GM23338 (cell line): ENCODE data around the gene TNIP2.

ENCODE experiments used
- EZH2 ChIP-seq: fragments of 200-600 bp; sonication (generic); IDR thresholded peaks from one replicate; pipeline ENCODE4 v1.8.0; 2017; ENCODE audit warnings: antibody characterized with exemption, mild to moderate bottlenecking, low read depth; ENCODE audit not compliant: unreplicated experiment
- EZH2phosphoT487 ChIP-seq: fragments of 200-600 bp; sonication (generic); IDR thresholded peaks from one replicate; pipeline ENCODE4 v1.8.1; 2018; ENCODE audit warnings: antibody characterized with exemption; ENCODE audit not compliant: unreplicated experiment
- NANOG ChIP-seq: IDR thresholded peaks from 2 replicates; pipeline ENCODE4 v1.6.1; 2016; ENCODE audit warnings: antibody characterized with exemption, borderline replicate concordance
- POLR2AphosphoS5 ChIP-seq: IDR thresholded peaks from 2 replicates; pipeline ENCODE4 v1.6.1; 2016; ENCODE audit warnings: antibody characterized with exemption, low read depth
- TF ChIP-seq, protein P1 (sequence below), 2 experiments: fragments of 200-600 bp in 1 of 2; sonication (generic) in 1 of 2; conservative IDR thresholded peaks; 2 replicates each; pipeline versions ENCODE4 v1.5.1 to v1.6.1; 2016 to 2017; ENCODE audit warnings: antibody characterized with exemption in 2 of 2, low read depth in 2 of 2, mild to moderate bottlenecking in 2 of 2, moderate library complexity in 1 of 2
- TF ChIP-seq, protein P2 (sequence below): IDR thresholded peaks from one replicate; pipeline ENCODE4 v1.6.1; 2018; ENCODE audit warnings: antibody characterized with exemption; ENCODE audit not compliant: unreplicated experiment

DNA sequence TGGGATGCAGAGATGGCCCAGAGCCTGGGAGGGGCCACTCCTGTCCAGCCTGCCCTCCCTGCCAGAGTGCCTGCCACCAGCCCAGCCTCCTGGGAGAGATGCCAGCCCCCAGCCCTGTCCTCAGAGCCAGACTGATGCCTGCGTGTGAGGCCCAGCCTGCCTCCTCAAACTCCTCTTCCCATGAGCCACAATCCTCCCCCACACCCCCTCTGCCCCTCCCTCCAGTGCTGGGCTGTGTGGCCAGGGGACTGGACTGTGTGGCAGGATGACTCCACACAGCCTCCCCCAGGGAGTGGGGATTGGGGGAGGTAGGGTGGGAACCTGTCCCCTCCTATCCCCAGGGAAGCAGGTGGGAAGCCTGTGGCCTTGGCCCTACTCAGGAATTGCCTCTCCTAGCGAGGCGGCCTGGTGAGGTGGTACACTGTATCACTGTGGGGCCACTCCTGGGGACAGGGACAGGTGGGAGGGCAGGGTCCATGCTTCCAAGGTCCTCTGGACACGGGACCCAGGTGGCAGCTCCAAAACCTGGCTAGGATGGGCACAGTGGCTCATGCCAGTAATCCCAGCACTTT, 32.5 kb upstream of the TNIP2 start:
- TF ChIP-seq, protein P1, sequence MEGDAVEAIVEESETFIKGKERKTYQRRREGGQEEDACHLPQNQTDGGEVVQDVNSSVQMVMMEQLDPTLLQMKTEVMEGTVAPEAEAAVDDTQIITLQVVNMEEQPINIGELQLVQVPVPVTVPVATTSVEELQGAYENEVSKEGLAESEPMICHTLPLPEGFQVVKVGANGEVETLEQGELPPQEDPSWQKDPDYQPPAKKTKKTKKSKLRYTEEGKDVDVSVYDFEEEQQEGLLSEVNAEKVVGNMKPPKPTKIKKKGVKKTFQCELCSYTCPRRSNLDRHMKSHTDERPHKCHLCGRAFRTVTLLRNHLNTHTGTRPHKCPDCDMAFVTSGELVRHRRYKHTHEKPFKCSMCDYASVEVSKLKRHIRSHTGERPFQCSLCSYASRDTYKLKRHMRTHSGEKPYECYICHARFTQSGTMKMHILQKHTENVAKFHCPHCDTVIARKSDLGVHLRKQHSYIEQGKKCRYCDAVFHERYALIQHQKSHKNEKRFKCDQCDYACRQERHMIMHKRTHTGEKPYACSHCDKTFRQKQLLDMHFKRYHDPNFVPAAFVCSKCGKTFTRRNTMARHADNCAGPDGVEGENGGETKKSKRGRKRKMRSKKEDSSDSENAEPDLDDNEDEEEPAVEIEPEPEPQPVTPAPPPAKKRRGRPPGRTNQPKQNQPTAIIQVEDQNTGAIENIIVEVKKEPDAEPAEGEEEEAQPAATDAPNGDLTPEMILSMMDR (conservative IDR thresholded peaks at IDR 0.05; ENCODE audit: low read depth in 2 of 2) = no peak
- TF ChIP-seq EZH2 (no peak), POLR2AphosphoS5 (no peak), EZH2phosphoT487 (no peak), NANOG (no peak)
- TF ChIP-seq, protein P2, sequence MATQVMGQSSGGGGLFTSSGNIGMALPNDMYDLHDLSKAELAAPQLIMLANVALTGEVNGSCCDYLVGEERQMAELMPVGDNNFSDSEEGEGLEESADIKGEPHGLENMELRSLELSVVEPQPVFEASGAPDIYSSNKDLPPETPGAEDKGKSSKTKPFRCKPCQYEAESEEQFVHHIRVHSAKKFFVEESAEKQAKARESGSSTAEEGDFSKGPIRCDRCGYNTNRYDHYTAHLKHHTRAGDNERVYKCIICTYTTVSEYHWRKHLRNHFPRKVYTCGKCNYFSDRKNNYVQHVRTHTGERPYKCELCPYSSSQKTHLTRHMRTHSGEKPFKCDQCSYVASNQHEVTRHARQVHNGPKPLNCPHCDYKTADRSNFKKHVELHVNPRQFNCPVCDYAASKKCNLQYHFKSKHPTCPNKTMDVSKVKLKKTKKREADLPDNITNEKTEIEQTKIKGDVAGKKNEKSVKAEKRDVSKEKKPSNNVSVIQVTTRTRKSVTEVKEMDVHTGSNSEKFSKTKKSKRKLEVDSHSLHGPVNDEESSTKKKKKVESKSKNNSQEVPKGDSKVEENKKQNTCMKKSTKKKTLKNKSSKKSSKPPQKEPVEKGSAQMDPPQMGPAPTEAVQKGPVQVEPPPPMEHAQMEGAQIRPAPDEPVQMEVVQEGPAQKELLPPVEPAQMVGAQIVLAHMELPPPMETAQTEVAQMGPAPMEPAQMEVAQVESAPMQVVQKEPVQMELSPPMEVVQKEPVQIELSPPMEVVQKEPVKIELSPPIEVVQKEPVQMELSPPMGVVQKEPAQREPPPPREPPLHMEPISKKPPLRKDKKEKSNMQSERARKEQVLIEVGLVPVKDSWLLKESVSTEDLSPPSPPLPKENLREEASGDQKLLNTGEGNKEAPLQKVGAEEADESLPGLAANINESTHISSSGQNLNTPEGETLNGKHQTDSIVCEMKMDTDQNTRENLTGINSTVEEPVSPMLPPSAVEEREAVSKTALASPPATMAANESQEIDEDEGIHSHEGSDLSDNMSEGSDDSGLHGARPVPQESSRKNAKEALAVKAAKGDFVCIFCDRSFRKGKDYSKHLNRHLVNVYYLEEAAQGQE = no peak
